Lung (tissue), 12 donors: Measurements from ENCODE around the gene PRLR. TPM values are rescaled to one million over a fixed set of nuclear protein-coding genes. Genes with fewer than 3 reads are reported as not detected.

Experiments
- ATAC-seq: fragments of 200-7000 bp; cut with Tn5 transposase; one replicate; pipeline ENCODE4 v1.9.1; 2020; ENCODE audit warnings: moderate number of reproducible peaks; ENCODE audit not compliant: insufficient read depth, low FRiP score
- DNase-seq, 3 donors: peaks; one replicate each; pipeline ENCODE4 v3.0.0-alpha.2; 2013 to 2017
- H3K27ac ChIP-seq, 2 donors: one replicate each; pipeline ENCODE4 v1.5.1; 2013; ENCODE audit warnings: mild to moderate bottlenecking in 2 of 2, moderate library complexity in 2 of 2, control low read depth in 1 of 2, inconsistent platforms in 1 of 2, low read depth in 1 of 2, low read length in 1 of 2
- H3K27me3 ChIP-seq, 3 donors: one replicate each; pipeline ENCODE4 v1.5.1; 2013; ENCODE audit warnings: low read length in 2 of 3; ENCODE audit not compliant: control insufficient read depth in 3 of 3, insufficient read depth in 3 of 3
- H3K36me3 ChIP-seq, 4 donors: one replicate each; pipeline ENCODE4 v1.5.1; 2013; ENCODE audit warnings: low read length in 4 of 4, mild to moderate bottlenecking in 1 of 4, moderate library complexity in 1 of 4; ENCODE audit not compliant: control insufficient read depth in 4 of 4, insufficient read depth in 4 of 4
- H3K4me1 ChIP-seq, 5 donors: one replicate each; pipeline ENCODE4 v1.5.1; 2013; ENCODE audit warnings: low read length in 5 of 5, mild to moderate bottlenecking in 2 of 5, moderate library complexity in 1 of 5; ENCODE audit not compliant: control insufficient read depth in 5 of 5, insufficient read depth in 5 of 5
- H3K4me3 ChIP-seq: one replicate; pipeline ENCODE4 v1.5.1; 2013; ENCODE audit warnings: mild to moderate bottlenecking, control low read depth, moderate library complexity
- H3K9ac ChIP-seq, 2 donors: one replicate each; pipeline ENCODE4 v1.5.1; 2013; ENCODE audit warnings: low read length in 2 of 2, control low read depth in 1 of 2; ENCODE audit not compliant: insufficient read depth in 1 of 2
- H3K9me3 ChIP-seq, 4 donors: one replicate each; pipeline ENCODE4 v1.5.1; 2013; ENCODE audit warnings: low read length in 3 of 4, mild to moderate bottlenecking in 1 of 4, moderate library complexity in 1 of 4; ENCODE audit not compliant: control insufficient read depth in 4 of 4, insufficient read depth in 3 of 4
- CTCF ChIP-seq: IDR thresholded peaks from 2 replicates; pipeline ENCODE4 v1.5.1; 2012; ENCODE audit warnings: mild to moderate bottlenecking; ENCODE audit errors: control extremely low read depth, extremely low read depth
- WGBS, 2 donors: extraction: QIAGEN DNeasy Blood & Tissue Kit; methylation state at CpG; one replicate each; pipeline ENCODE4 v1.1.7; 2013; 5-methylcytosine and 5-hydroxymethylcytosine counted together
- polyA plus RNA-seq, 2 donors: library from polyadenylated mRNA; stranded (reverse); fragments of 200-250 nt; gene quantifications; one replicate each; pipeline ENCODE4 v1.2.1, GENCODE V29; 2013
- total RNA-seq, 2 donors: library from RNA; depleted of rRNA in 1 of 2; stranded (reverse); fragments of >200 nt in 1 of 2; gene quantifications; one replicate each; pipeline ENCODE4 v1.2.1, GENCODE V29; 2014 to 2021
- donor health status: control.
- donor health status: control.
- donor health status: Bipolar disorder and iron deficiency.
- donor health status: healthy.
- donor health status: DM: yes; HTN: yes; CAD: no.

PRLR gene
- total and polyA plus RNA-seq, 4 donors: 0.02 to 3.4 (median 0.76) TPM

- TF ChIP-seq CTCF: no peak
- H3K27ac ChIP-seq: no peak overlapping the region
- peak in 1 of 3 donors; percentile 34 for DNase-seq
- H3K27me3 ChIP-seq: peaks cover 0 to 1% (median 0%) of the 10 kb centered on the region in 3 donors
- H3K4me1 ChIP-seq: peaks cover 0 to 2% (median 0%) of the 10 kb centered on the region in 5 donors
- H3K36me3 ChIP-seq: no peaks in the 10 kb centered on the region
- no peak overlapping the region for H3K4me3 ChIP-seq
- ATAC-seq: no peak
- WGBS, 2 donors: 64 to 78% methylated on average over 2 of the region's 2 CpGs
- H3K9ac ChIP-seq: no peak overlapping the region
- no peaks in the 10 kb centered on the region for H3K9me3 ChIP-seq
These were observed 7.5 kb upstream of the PRLR start for GRCh38 chr5:35237580-35238376.

GRCh38 chr5:35236770-35237169 is 6.5 kb upstream of the PRLR start:
- peaks cover 0 to 3% (median 0%) of the 10 kb centered on the region in 3 donors for H3K27me3 ChIP-seq
- H3K36me3 ChIP-seq: no peaks in the 10 kb centered on the region
- TF ChIP-seq CTCF: no peak
- no peaks in the 10 kb centered on the region for H3K9me3 ChIP-seq
- H3K4me1 ChIP-seq: peaks cover 0 to 2% (median 0%) of the 10 kb centered on the region in 5 donors
- ATAC-seq (no peak), DNase-seq (no peak)
- no peak overlapping the region for H3K27ac ChIP-seq
- H3K4me3 ChIP-seq: no peak overlapping the region
- H3K9ac ChIP-seq: no peak overlapping the region

- H3K9me3 ChIP-seq: no peaks in the 10 kb centered on the region
- 98 to 99% methylated on average over 11 of the region's 11 CpGs for WGBS, 2 donors
- peaks cover 0 to 10% (median 9%) of the 10 kb centered on the region in 3 donors for H3K27me3 ChIP-seq
- peaks cover 0 to 14% (median 0%) of the 10 kb centered on the region in 5 donors for H3K4me1 ChIP-seq
- no peak for TF ChIP-seq CTCF
- H3K27ac ChIP-seq: no peak overlapping the region
- H3K36me3 ChIP-seq: no peaks in the 10 kb centered on the region
- no peak for ATAC-seq
- H3K4me3 ChIP-seq: no peak overlapping the region
- DNase-seq: no peak
- H3K9ac ChIP-seq: no peak overlapping the region
These were observed 3.3 kb upstream of the PRLR start for GRCh38 chr5:35233601-35234000.

- no peak overlapping the region for H3K9ac ChIP-seq
- H3K9me3 ChIP-seq: no peaks in the 10 kb centered on the region
- DNase-seq (peak in 2 of 3 donors; percentile 19 to 34), ATAC-seq (no peak)
- H3K4me3 ChIP-seq: no peak overlapping the region
- peaks cover 0 to 11% (median 9%) of the 10 kb centered on the region in 3 donors for H3K27me3 ChIP-seq
- no peak overlapping the region for H3K27ac ChIP-seq
- 64 to 72% methylated on average over 4 of the region's 4 CpGs for WGBS, 2 donors
- TF ChIP-seq CTCF: no peak
- peaks cover 0 to 14% (median 0%) of the 10 kb centered on the region in 5 donors for H3K4me1 ChIP-seq
- H3K36me3 ChIP-seq: no peaks in the 10 kb centered on the region
These were observed 2.8 kb upstream of the PRLR start for GRCh38 chr5:35233121-35233520.
